Keratinocyte (primary cell): ENCODE measurements around the gene GBP5. TPM values are rescaled to one million over a fixed set of nuclear protein-coding genes. Genes with fewer than 3 reads are reported as not detected.
A peak's percentile ranks its signal among the peaks of the same experiment; 100 is the strongest.

Experiments
- DNase-seq: peaks from one replicate; pipeline ENCODE4 v3.0.0-alpha.2; 2011; ENCODE audit warnings: low read depth, missing footprints, low spot score
- FAIRE-seq: peaks from 2 replicates; lab custom pipeline; 2011; peaks lifted over from hg19 to GRCh38; lab: Jason Lieb, UNC
- H2AFZ ChIP-seq: 2 replicates; pipeline ENCODE4 v1.6.0; 2012; ENCODE audit warnings: low read length, control low read depth, inconsistent platforms; ENCODE audit not compliant: control insufficient read depth
- H3K27ac ChIP-seq: 2 replicates; pipeline ENCODE4 v1.5.1; 2011; ENCODE audit warnings: low read length; ENCODE audit not compliant: control insufficient read depth, insufficient read depth
- H3K27me3 ChIP-seq: 3 replicates; pipeline ENCODE4 v1.6.0; 2011; ENCODE audit warnings: low read length; ENCODE audit not compliant: control insufficient read depth, insufficient read depth; ENCODE audit errors: extremely low read depth
- H3K36me3 ChIP-seq, 2 experiments: 2 replicates in 1 of 2; 3 replicates in 1 of 2; pipeline ENCODE4 v1.5.1; 2011; ENCODE audit warnings: low read length in 2 of 2, mild to moderate bottlenecking in 1 of 2; ENCODE audit not compliant: control insufficient read depth in 2 of 2, insufficient read depth in 2 of 2; ENCODE audit errors: extremely low read depth in 1 of 2
- H3K4me1 ChIP-seq: 3 replicates; pipeline ENCODE4 v1.5.1; 2011; ENCODE audit warnings: low read length; ENCODE audit not compliant: control insufficient read depth, insufficient read depth; ENCODE audit errors: extremely low read depth
- H3K4me2 ChIP-seq: 3 replicates; pipeline ENCODE4 v1.6.0; 2011; ENCODE audit warnings: low read depth, low read length; ENCODE audit not compliant: control insufficient read depth, insufficient read depth; ENCODE audit errors: extremely low read depth
- H3K4me3 ChIP-seq, 3 experiments: fragments of 200-600 bp in 1 of 3; sonication (generic) in 1 of 3; 2 replicates in 2 of 3; 3 replicates in 1 of 3; pipeline ENCODE4 v1.5.1; 2011 to 2016; ENCODE audit warnings: low read length in 3 of 3, mild to moderate bottlenecking in 3 of 3, control low read depth in 2 of 3, inconsistent platforms in 1 of 3, low read depth in 1 of 3, mixed read lengths in 1 of 3, mixed run types in 1 of 3, moderate library complexity in 1 of 3; ENCODE audit not compliant: control insufficient read depth in 2 of 3, insufficient read depth in 2 of 3; ENCODE audit errors: extremely low read depth in 1 of 3
- H3K79me2 ChIP-seq: 2 replicates; pipeline ENCODE4 v1.6.0; 2012; ENCODE audit warnings: low read length; ENCODE audit not compliant: control insufficient read depth, insufficient read depth
- H3K9ac ChIP-seq: 3 replicates; pipeline ENCODE4 v1.6.0; 2011; ENCODE audit warnings: low read length; ENCODE audit not compliant: control insufficient read depth, insufficient read depth; ENCODE audit errors: extremely low read depth
- H3K9me1 ChIP-seq: 3 replicates; pipeline ENCODE4 v1.6.0; 2011; ENCODE audit warnings: low read length; ENCODE audit not compliant: control insufficient read depth, insufficient read depth; ENCODE audit errors: extremely low read depth
- H3K9me3 ChIP-seq: 2 replicates; pipeline ENCODE4 v1.5.1; 2012; ENCODE audit warnings: low read depth, low read length; ENCODE audit not compliant: control insufficient read depth
- H4K20me1 ChIP-seq: 3 replicates; pipeline ENCODE4 v1.6.0; 2011; ENCODE audit warnings: low read length; ENCODE audit not compliant: control insufficient read depth, insufficient read depth; ENCODE audit errors: extremely low read depth
- EZH2 ChIP-seq: IDR thresholded peaks from one replicate; pipeline ENCODE4 v1.6.1; 2012; ENCODE audit warnings: inconsistent platforms, mild to moderate bottlenecking, low read length, moderate library complexity
- dilution Hi-C: fragments of 300-500 bp; cut with MboI; formaldehyde crosslinking; loops from one replicate; pipeline ENCODE4 v1.7.0; 2020; ENCODE audit warnings: low sequenced_read_pairs; ENCODE audit not compliant: extremely low pct_ligation_motif_present
- polyA plus RNA-seq, 5 experiments: library from polyadenylated mRNA; depleted of rRNA in 3 of 5; stranded (reverse) in 3 of 5; stranded (forward) in 1 of 5; unstranded in 1 of 5; fragments of >200 nt; gene quantifications; 1 replicate in 1 of 5; 2 replicates in 3 of 5; 3 replicates in 1 of 5; pipeline versions ENCODE4 v1.2.1 to v1.2.3, GENCODE V29; 2011 to 2012; ENCODE audit warnings: missing spikeins in 2 of 5, low read depth in 1 of 5, low replicate concordance in 1 of 5
- TF ChIP-seq, protein P1 (sequence below), 3 experiments: IDR thresholded peaks in 1 of 3; conservative IDR thresholded peaks in 1 of 3; optimal IDR thresholded peaks in 1 of 3; 2 replicates in 2 of 3; 3 replicates in 1 of 3; pipeline versions ENCODE3 to v1.5.1; 2011; ENCODE audit warnings: low read length in 3 of 3, mild to moderate bottlenecking in 3 of 3, moderate library complexity in 2 of 3, control low read depth in 1 of 3, inconsistent platforms in 1 of 3; ENCODE audit not compliant: insufficient read depth in 2 of 3; ENCODE audit errors: extremely low read depth in 1 of 3

GBP5 gene
- polyA plus RNA-seq, 1 donor (not counting 4 experiments of a cell fraction or from before 2014, with no cell fraction given) = 0.03 TPM

DNA sequence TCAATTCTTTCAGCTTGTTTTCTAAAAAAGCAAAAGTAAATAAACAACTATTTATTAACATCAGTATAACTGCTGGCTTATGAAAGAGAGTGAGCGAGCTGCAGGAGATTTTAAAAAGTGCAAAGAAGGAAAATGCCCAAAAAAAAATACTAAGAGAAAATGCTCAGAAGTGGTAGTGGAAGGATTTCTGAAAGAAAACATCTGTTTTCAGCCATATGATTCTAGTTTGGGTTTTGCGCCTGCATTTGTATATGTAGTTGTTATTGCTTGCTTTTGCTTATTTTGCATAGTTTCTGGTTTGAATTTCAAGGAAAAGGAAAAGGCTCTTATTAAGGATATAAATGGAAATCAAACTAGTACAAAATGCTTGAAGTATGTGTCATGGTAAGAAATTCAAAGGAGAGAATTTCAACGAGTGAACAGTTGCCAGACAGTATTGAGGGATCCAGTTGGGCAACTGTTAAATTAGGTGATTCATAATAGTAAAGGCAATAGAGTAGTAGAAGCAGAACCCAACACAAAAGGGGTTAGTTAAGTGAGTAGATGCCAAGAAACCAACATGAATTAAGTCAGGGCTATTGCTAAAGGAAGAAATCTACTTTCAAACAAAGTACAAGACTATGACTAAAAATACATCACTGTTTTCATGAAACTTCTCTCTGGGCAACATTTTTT, 1.2 kb downstream of the GBP5 start:
- Histone ChIP-seq H3K36me3 (no peaks in the 10 kb centered on the region), H2AFZ (no peak overlapping the region), H3K4me2 (no peak overlapping the region), H3K4me3 (no peak overlapping the region), H3K9me3 (no peaks in the 10 kb centered on the region), H3K4me1 (no peaks in the 10 kb centered on the region), H3K27me3 (no peaks in the 10 kb centered on the region), H3K9me1 (no peaks in the 10 kb centered on the region), H3K79me2 (no peaks in the 10 kb centered on the region), H4K20me1 (no peaks in the 10 kb centered on the region), H3K9ac (no peak overlapping the region), H3K27ac (no peak overlapping the region)
- no peak for FAIRE-seq
- no peak for TF ChIP-seq EZH2
- TF ChIP-seq, protein P1, sequence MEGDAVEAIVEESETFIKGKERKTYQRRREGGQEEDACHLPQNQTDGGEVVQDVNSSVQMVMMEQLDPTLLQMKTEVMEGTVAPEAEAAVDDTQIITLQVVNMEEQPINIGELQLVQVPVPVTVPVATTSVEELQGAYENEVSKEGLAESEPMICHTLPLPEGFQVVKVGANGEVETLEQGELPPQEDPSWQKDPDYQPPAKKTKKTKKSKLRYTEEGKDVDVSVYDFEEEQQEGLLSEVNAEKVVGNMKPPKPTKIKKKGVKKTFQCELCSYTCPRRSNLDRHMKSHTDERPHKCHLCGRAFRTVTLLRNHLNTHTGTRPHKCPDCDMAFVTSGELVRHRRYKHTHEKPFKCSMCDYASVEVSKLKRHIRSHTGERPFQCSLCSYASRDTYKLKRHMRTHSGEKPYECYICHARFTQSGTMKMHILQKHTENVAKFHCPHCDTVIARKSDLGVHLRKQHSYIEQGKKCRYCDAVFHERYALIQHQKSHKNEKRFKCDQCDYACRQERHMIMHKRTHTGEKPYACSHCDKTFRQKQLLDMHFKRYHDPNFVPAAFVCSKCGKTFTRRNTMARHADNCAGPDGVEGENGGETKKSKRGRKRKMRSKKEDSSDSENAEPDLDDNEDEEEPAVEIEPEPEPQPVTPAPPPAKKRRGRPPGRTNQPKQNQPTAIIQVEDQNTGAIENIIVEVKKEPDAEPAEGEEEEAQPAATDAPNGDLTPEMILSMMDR (optimal IDR thresholded peaks at IDR 0.05 in 1 of 3, IDR thresholded peaks at IDR 0.05 in 1 of 3, conservative IDR thresholded peaks at IDR 0.05 in 1 of 3; ENCODE audit: extremely low read depth in 1 of 3, insufficient read depth in 2 of 3, low read length in 3 of 3) = no peak
- dilution Hi-C loops = no loop called here
- peak; percentile 2 for DNase-seq

DNA sequence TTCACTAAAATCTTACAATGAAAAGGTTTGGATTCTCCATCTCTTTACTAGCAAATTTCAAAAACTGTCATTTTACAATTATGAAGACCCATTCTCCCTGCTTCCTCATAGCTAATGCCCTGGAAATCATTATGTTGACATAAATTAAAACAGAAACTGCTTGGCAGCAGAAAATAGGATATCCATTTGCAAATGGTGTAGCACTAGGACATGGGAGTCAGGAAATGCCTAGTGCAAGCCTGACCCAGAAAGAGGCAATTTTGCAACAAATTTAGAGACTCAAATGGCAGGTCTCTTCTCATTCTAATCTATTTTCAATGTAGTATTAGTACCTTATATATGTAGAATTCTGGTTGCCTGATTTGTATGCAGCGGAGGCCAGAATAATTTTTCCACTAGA, 2.2 kb downstream of the GBP5 start:
- H4K20me1 ChIP-seq = no peaks in the 10 kb centered on the region
- no peak for DNase-seq
- TF ChIP-seq EZH2 = no peak
- TF ChIP-seq, protein P1 (optimal IDR thresholded peaks at IDR 0.05 in 1 of 3, IDR thresholded peaks at IDR 0.05 in 1 of 3, conservative IDR thresholded peaks at IDR 0.05 in 1 of 3; ENCODE audit: extremely low read depth in 1 of 3, insufficient read depth in 2 of 3, low read length in 3 of 3) = no peak
- H3K79me2 ChIP-seq = no peaks in the 10 kb centered on the region
- H3K27ac ChIP-seq = no peak overlapping the region
- H3K36me3 ChIP-seq = no peaks in the 10 kb centered on the region
- H3K27me3 ChIP-seq = no peaks in the 10 kb centered on the region
- no peak overlapping the region for H3K4me2 ChIP-seq
- no peaks in the 10 kb centered on the region for H3K9me1 ChIP-seq
- no peaks in the 10 kb centered on the region for H3K9me3 ChIP-seq
- no peak overlapping the region for H2AFZ ChIP-seq
- dilution Hi-C loops = no loop called here
- no peak overlapping the region for H3K4me3 ChIP-seq
- H3K4me1 ChIP-seq = no peaks in the 10 kb centered on the region
- no peak overlapping the region for H3K9ac ChIP-seq
- FAIRE-seq = no peak
